Raji (cell line): Measurements from ENCODE around the gene SPRYD3.

Experiments
- POLR2A ChIP-seq: IDR thresholded peaks from 2 replicates; pipeline ENCODE4 v1.6.1; 2011; ENCODE audit warnings: low read depth, low read length, control low read depth; ENCODE audit not compliant: insufficient read depth

SPRYD3 gene

GRCh38 chr12:53061404-53062010 is 17.7 kb downstream of the SPRYD3 start:
- TF ChIP-seq POLR2A: no peak

DNA sequence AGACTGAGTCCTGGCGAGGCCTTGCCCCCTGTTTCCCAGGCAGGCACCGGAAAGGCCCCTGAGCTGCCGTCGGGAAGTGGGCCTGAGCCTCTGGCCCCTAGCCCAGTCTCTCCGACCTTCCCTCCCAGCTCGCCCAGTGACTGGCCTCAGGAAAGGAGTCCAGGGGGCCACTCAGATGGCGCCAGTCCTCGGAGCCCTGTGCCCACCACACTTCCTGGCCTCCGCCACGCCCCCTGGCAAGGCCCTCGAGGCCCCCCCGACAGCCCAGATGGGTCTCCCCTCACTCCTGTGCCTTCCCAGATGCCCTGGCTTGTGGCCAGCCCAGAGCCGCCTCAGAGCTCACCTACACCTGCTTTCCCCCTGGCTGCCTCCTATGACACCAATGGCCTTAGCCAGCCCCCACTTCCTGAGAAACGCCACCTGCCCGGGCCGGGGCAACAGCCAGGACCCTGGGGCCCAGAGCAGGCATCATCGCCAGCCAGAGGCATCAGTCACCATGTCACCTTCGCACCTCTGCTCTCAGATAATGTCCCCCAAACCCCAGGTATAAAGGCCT is 18.4 kb downstream of the SPRYD3 start:
- TF ChIP-seq POLR2A: no peak

GRCh38 chr12:53060064-53060720 is 19.0 kb downstream of the SPRYD3 start:
- no peak for TF ChIP-seq POLR2A

GRCh38 chr12:53059434-53060063 is 19.6 kb downstream of the SPRYD3 start:
- no peak for TF ChIP-seq POLR2A

- TF ChIP-seq POLR2A: no peak
These were observed 20.3 kb downstream of the SPRYD3 start for GRCh38 chr12:53058674-53059433.

DNA sequence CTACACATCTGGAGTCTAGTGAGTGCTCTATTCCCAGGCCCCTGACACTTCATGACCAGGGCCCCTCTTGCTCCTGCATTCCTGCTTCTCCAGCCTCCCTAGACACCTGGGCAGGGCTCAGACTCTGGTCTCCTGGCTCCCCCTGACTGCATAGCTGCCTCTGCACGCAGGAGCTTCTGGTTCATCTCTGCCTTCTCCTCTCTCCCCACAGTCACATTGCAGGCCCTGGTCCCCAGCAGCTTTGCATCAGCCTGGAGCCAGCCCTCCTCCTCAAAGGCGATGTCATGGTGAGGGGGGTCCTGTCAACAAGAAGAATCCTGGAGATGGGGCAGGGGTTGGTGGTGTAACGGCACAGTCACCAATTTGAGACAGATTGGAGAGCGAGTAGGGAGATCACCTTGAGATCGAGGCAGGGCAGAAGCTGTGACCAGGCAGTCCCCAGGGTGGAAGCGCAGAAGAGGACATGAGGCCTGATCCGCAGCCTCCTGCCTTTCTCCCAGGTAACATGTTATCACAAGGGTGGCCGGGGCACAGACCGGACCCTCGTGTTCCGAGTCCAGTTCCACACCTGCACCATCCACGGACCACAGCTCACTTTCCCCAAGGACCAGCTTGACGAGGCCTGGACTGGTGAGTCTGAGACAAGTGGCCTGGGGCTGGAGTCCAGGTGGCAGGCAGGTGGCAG is 21.2 kb downstream of the SPRYD3 start:
- no peak for TF ChIP-seq POLR2A

GRCh38 chr12:53056901-53057300 is 22.3 kb downstream of the SPRYD3 start:
- TF ChIP-seq POLR2A: no peak

- TF ChIP-seq POLR2A: no peak
These were observed 22.9 kb downstream of the SPRYD3 start for GRCh38 chr12:53056296-53056695.

DNA sequence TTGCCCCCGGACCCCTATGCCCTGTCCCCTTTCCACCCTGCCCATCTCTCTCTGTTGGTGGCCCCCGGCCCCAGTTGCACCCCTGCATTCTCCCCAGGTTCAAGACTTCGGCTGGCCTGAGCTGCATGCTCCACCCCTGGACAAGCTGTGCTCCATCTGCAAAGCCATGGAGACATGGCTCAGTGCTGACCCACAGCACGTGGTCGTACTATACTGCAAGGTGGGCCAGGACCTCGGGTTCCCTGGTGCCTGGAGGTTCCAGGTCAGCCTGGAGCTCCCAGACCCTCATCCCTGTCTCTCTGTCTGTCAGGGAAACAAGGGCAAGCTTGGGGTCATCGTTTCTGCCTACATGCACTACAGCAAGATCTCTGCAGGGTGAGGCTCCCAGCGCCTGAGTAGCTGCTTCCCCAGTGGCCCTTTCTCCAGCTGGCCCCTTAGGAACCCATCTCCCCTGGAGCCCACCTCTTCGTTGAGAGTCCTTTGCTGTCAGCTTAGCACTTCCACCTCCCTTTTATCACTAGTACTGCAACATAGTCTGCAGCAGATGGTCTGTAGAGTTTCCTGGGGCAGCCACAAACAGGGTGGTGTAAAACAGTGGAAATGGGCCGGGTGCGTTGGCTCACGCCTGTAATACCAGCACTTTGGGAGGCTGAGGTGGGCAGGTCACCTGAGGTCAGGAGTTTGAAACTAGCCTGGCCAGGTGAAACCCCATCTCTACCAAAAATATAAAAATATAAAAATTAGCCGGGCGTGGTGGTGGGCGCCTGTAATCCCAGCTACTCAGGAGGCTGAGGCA is 23.5 kb downstream of the SPRYD3 start:
- TF ChIP-seq POLR2A: no peak

DNA sequence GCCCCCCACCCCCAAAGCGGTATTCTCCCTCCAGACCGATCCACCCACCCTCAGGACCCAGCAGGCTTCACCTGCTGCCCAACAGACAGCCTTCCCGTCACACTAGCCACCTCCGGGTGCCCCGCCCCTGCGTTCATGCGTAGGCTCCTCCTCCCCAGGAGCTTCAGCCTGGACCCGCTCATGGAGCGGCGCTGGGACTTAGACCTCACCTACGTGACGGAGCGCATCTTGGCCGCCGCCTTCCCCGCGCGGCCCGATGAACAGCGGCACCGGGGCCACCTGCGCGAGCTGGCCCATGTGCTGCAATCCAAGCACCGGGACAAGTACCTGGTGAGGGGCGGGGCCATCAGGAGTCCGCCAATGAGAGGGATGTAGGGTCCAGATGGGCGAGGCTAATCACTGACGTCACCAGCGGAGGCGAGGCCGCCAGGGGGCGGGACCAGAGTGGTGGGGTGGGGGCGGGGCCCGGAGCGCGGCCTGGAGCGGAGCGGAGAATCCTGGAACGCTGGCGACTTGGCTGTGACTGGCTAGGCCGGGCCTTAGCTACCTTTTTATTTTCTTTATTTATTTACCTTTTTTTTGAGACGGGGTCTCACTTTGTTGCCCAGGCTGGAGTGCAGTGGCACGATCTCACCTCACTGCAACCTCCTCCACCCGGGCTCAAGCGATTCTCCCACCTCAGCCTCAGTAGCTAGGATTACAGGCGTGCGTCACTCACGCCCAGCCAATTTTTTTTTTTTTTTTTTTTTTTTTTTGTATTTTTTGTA is 24.9 kb downstream of the SPRYD3 start:
- TF ChIP-seq POLR2A: peak; percentile 68

DNA sequence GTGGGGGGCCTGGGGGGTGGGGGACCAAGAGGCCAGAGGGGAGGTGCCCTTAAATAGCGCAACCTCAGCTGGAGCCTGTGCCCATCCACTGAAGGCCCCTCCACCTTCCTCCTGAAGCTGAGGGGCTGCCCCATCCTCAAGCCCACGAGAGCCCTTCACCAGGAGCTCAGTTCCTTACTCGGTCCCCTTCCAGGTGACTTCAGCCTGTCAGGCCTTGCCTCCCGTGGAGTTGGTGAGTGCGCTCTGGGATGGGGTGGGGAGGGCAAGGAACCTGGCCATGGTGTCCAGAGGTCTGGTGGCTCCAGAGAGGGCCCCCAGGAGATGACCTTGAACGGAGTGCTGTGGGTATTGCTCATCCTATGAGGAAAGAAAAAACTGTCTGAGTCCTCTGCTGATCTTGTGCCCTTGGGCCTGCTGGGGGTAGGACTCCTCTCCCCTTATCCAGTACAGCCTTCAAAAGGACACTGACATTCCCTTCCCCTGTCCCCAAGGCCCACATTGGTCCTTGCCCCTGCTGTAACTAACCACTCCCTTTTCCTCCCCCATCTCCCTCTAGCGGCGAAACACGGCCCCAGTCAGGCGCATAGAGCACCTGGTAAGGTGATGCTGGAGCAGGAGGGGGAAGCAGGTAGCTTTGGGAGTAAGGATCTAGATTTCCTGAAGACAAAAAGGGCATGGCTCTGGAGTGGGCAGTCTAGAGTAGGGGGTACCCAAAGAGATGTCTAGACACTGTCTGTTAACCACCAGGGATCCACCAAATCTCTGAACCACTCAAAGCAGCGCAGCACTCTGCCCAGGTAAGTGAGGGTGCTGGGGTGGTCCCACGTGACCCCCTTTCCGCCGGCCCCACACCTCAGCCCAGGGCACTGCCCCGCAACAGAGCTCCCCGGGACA is 25.7 kb downstream of the SPRYD3 start:
- TF ChIP-seq POLR2A: no peak

- no peak for TF ChIP-seq POLR2A
These were observed 26.6 kb downstream of the SPRYD3 start for GRCh38 chr12:53052419-53053217.

DNA sequence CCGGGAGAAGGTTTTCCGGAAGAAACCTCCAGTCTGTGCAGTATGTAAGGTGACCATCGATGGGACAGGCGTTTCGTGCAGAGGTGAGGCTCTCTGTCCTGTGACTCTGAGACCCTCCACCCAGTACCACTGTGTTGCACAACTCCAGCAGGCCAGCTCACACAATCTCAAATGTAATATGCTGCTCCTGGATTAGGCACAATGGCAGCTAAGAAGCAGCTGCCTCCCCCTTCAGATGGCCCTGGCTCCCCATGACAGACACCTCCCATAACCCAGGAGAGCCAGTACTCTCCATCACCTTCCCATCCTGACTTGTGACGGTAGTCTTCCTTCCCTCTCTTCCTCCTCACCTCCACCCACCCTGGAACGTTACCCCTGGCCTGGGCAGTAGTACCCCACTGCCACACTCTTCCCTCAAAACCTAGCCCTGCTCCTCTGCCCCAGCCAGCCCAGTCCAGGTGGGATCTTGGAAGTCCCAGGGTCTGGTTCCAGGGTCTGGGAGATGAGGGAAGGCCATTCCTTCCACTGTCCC is 27.2 kb downstream of the SPRYD3 start:
- no peak for TF ChIP-seq POLR2A
